ENCODE results near the gene KRT2.

KRT2 gene

GRCh38 chr12:52600475-52600874 is 51.5 kb downstream of the KRT2 start:
- DNase-seq = no peak
- H3K9me3 Mint-ChIP-seq = no peaks in the 10 kb centered on the region
- no peaks in the 10 kb centered on the region for H3K36me3 Mint-ChIP-seq (ENCODE audit: insufficient read depth)
- peaks cover 0 to 9% of the 10 kb centered on the region in 2 donors for H3K4me1 Mint-ChIP-seq (ENCODE audit: low read depth in 2 of 2)
- H3K4me3 Mint-ChIP-seq = no peak overlapping the region
- H3K27ac Mint-ChIP-seq = no peak overlapping the region
- peaks cover 25 to 47% of the 10 kb centered on the region in 2 donors for H3K27me3 Mint-ChIP-seq
- no peak for ATAC-seq (replicated peaks)

GRCh38 chr12:52600071-52600470 is 51.9 kb downstream of the KRT2 start:
- no peaks in the 10 kb centered on the region for H3K36me3 Mint-ChIP-seq (ENCODE audit: insufficient read depth)
- no peaks in the 10 kb centered on the region for H3K9me3 Mint-ChIP-seq
- ATAC-seq (replicated peaks) (no peak), DNase-seq (no peak)
- H3K4me1 Mint-ChIP-seq (ENCODE audit: low read depth in 2 of 2) = peaks cover 0 to 6% of the 10 kb centered on the region in 2 donors
- H3K4me3 Mint-ChIP-seq = no peak overlapping the region
- H3K27ac Mint-ChIP-seq = no peak overlapping the region
- peaks cover 25 to 47% of the 10 kb centered on the region in 2 donors for H3K27me3 Mint-ChIP-seq

- H3K9me3 Mint-ChIP-seq = no peaks in the 10 kb centered on the region
These were observed 53.0 kb downstream of the KRT2 start for GRCh38 chr12:52598966-52599365.

More at GRCh38 chr12:52598966-52599365, 53.0 kb downstream of the KRT2 start:
- ATAC-seq (replicated peaks) (no peak), DNase-seq (no peak)
- Mint-ChIP-seq H3K4me3 (no peak overlapping the region), H3K4me1 (ENCODE audit: low read depth in 2 of 2) (peaks cover 0 to 3% of the 10 kb centered on the region in 2 donors), H3K27me3 (peaks cover 28 to 47% of the 10 kb centered on the region in 2 donors), H3K36me3 (ENCODE audit: insufficient read depth) (no peaks in the 10 kb centered on the region), H3K27ac (no peak overlapping the region)

All from effector memory CD8-positive, alpha-beta T cell (primary cell).